ENCODE measurements around the gene SRC. TPM values are rescaled to one million over a fixed set of nuclear protein-coding genes. Genes with fewer than 3 reads are reported as not detected.

SRC gene
- total RNA-seq, 4 donors from 2014 or later: 30.6 to 54.7 (median 45.0) TPM

- no peaks in the 10 kb centered on the region for H3K27me3 ChIP-seq
- TF ChIP-seq EP300 (IDR thresholded peaks at IDR 0.05) (no peak), POLR2A (IDR thresholded peaks at IDR 0.05) (no peak), CTCF (IDR thresholded peaks at IDR 0.05) (no peak), POLR2AphosphoS5 (IDR thresholded peaks at IDR 0.05) (no peak)
- WGBS, 2 donors (ENCODE audit: low coverage in 1 of 2): 67 to 86% methylated on average over 3 to 6 of the region's 6 CpGs
- no peak for ATAC-seq
- peaks cover 0 to 36% (median 7%) of the 10 kb centered on the region in 3 donors for H3K4me1 ChIP-seq
- no peaks in the 10 kb centered on the region for H3K36me3 ChIP-seq
- peak overlapping the region in 1 of 4 donors; percentile 78 for H3K27ac ChIP-seq
- H3K4me3 ChIP-seq: no peak overlapping the region
- no peaks in the 10 kb centered on the region for H3K9me3 ChIP-seq
These were observed 16.3 kb upstream of the SRC start for GRCh38 chr20:37329481-37330165.

- no peaks in the 10 kb centered on the region for H3K36me3 ChIP-seq
- H3K4me1 ChIP-seq: peaks cover 0 to 36% (median 7%) of the 10 kb centered on the region in 3 donors
- no peak overlapping the region for H3K4me3 ChIP-seq
- ATAC-seq: no peak
- no peak overlapping the region for H3K27ac ChIP-seq
- H3K27me3 ChIP-seq: no peaks in the 10 kb centered on the region
- H3K9me3 ChIP-seq: no peaks in the 10 kb centered on the region
- WGBS, 2 donors (ENCODE audit: low coverage in 1 of 2): 96 to 100% methylated on average over 3 of the region's 6 CpGs
- TF ChIP-seq POLR2AphosphoS5 (IDR thresholded peaks at IDR 0.05): no peak
These were observed 15.6 kb upstream of the SRC start for GRCh38 chr20:37330316-37330715.

- Histone ChIP-seq H3K27me3 (no peaks in the 10 kb centered on the region), H3K4me1 (peaks cover 0 to 40% (median 7%) of the 10 kb centered on the region in 3 donors), H3K36me3 (no peaks in the 10 kb centered on the region), H3K27ac (peak overlapping the region in 1 of 4 donors; percentile 43), H3K9me3 (no peaks in the 10 kb centered on the region), H3K4me3 (no peak overlapping the region)
- WGBS, 2 donors (ENCODE audit: low coverage in 1 of 2): 84 to 100% methylated on average over 1 to 6 of the region's 11 CpGs
- TF ChIP-seq CTCF (IDR thresholded peaks at IDR 0.05) (no peak), EP300 (IDR thresholded peaks at IDR 0.05) (no peak), POLR2AphosphoS5 (IDR thresholded peaks at IDR 0.05) (no peak), POLR2A (IDR thresholded peaks at IDR 0.05) (no peak)
- ATAC-seq: no peak
These were observed 14.7 kb upstream of the SRC start for GRCh38 chr20:37331060-37331857.

GRCh38 chr20:37333130-37333847 is 12.7 kb upstream of the SRC start:
- H3K4me3 ChIP-seq: no peak overlapping the region
- WGBS, 2 donors (ENCODE audit: low coverage in 1 of 2): 81% methylated on average over 3 of the region's 9 CpGs; no CpG with 5 or more reads in 1 of the 2 donors
- no peaks in the 10 kb centered on the region for H3K9me3 ChIP-seq
- no peaks in the 10 kb centered on the region for H3K36me3 ChIP-seq
- no peaks in the 10 kb centered on the region for H3K27me3 ChIP-seq
- TF ChIP-seq POLR2A (IDR thresholded peaks at IDR 0.05) (no peak), POLR2AphosphoS5 (IDR thresholded peaks at IDR 0.05) (no peak), EP300 (IDR thresholded peaks at IDR 0.05) (no peak), CTCF (IDR thresholded peaks at IDR 0.05) (no peak)
- H3K4me1 ChIP-seq: peaks cover 0 to 37% (median 6%) of the 10 kb centered on the region in 3 donors
- ATAC-seq: no peak
- H3K27ac ChIP-seq: no peak overlapping the region

GRCh38 chr20:37333848-37334318 is 12.1 kb upstream of the SRC start:
- no peak for TF ChIP-seq CTCF (IDR thresholded peaks at IDR 0.05)
- TF ChIP-seq EP300 (IDR thresholded peaks at IDR 0.05): no peak
- TF ChIP-seq POLR2AphosphoS5 (IDR thresholded peaks at IDR 0.05): no peak
- no peak for TF ChIP-seq POLR2A (IDR thresholded peaks at IDR 0.05)
- Histone ChIP-seq H3K36me3 (no peaks in the 10 kb centered on the region), H3K27ac (no peak overlapping the region), H3K9me3 (no peaks in the 10 kb centered on the region), H3K4me1 (peaks cover 0 to 31% (median 4%) of the 10 kb centered on the region in 3 donors), H3K4me3 (no peak overlapping the region), H3K27me3 (no peaks in the 10 kb centered on the region)
- WGBS, 2 donors (ENCODE audit: low coverage in 1 of 2): 91% methylated on average over 5 of the region's 16 CpGs; no CpG with 5 or more reads in 1 of the 2 donors
- no peak for ATAC-seq

Data from gastroesophageal sphincter (tissue), 4 donors.